GM19468 (cell line): ENCODE results near the gene MOCS1.

Source experiments
- ATAC-seq: cut with Tn5 transposase; IDR thresholded peaks from one replicate; pipeline ENCODE4 v1.9.1; 2021; ENCODE audit warnings: mild to moderate bottlenecking, moderate library complexity, moderate number of reproducible peaks; ENCODE audit not compliant: unreplicated experiment; ENCODE audit errors: extremely low read depth

The MOCS1 gene

GRCh38 chr6:39925931-39926290 lies 8.4 kb downstream of the MOCS1 start:
- ATAC-seq: no peak

GRCh38 chr6:39925191-39925930 lies 8.9 kb downstream of the MOCS1 start:
- no peak for ATAC-seq

GRCh38 chr6:39924283-39924682 lies 10.0 kb downstream of the MOCS1 start:
- no peak for ATAC-seq

GRCh38 chr6:39923861-39924260 lies 10.4 kb downstream of the MOCS1 start:
- ATAC-seq: no peak

- ATAC-seq: no peak
These were observed 10.9 kb downstream of the MOCS1 start for GRCh38 chr6:39923394-39923793.

GRCh38 chr6:39922821-39923220 lies 11.4 kb downstream of the MOCS1 start:
- no peak for ATAC-seq

- no peak for ATAC-seq
These were observed 14.1 kb downstream of the MOCS1 start for GRCh38 chr6:39920157-39920556.

GRCh38 chr6:39918831-39919230 lies 15.4 kb downstream of the MOCS1 start:
- no peak for ATAC-seq

GRCh38 chr6:39917981-39918380 lies 16.3 kb downstream of the MOCS1 start:
- ATAC-seq: no peak

GRCh38 chr6:39917329-39917728 lies 16.9 kb downstream of the MOCS1 start:
- ATAC-seq: no peak

- ATAC-seq: no peak
These were observed 18.4 kb downstream of the MOCS1 start for GRCh38 chr6:39915866-39916265.

GRCh38 chr6:39914239-39914638 lies 20.0 kb downstream of the MOCS1 start:
- no peak for ATAC-seq

GRCh38 chr6:39913391-39913916 lies 20.8 kb downstream of the MOCS1 start:
- no peak for ATAC-seq

GRCh38 chr6:39912446-39912845 lies 21.8 kb downstream of the MOCS1 start:
- ATAC-seq: no peak

- no peak for ATAC-seq
These were observed 22.6 kb downstream of the MOCS1 start for GRCh38 chr6:39911513-39912125.

GRCh38 chr6:39910744-39911143 lies 23.5 kb downstream of the MOCS1 start:
- no peak for ATAC-seq

GRCh38 chr6:39910164-39910563 lies 24.1 kb downstream of the MOCS1 start:
- no peak for ATAC-seq

GRCh38 chr6:39909701-39910100 lies 24.6 kb downstream of the MOCS1 start:
- no peak for ATAC-seq

- ATAC-seq: no peak
These were observed 25.3 kb downstream of the MOCS1 start for GRCh38 chr6:39908838-39909583.

GRCh38 chr6:39907871-39908575 lies 26.2 kb downstream of the MOCS1 start:
- ATAC-seq: no peak
